Fibroblast of the conjunctiva (primary cell): Measurements from ENCODE around the gene NMNAT3.
A peak's percentile ranks its signal among the peaks of the same experiment; 100 is the strongest.

ENCODE experiments used
- DNase-seq: peaks from one replicate; pipeline ENCODE4 v3.0.0-alpha.2; 2010; ENCODE audit warnings: low read depth

Gene NMNAT3

GRCh38 chr3:139577909-139578308 lies 99.9 kb downstream of the NMNAT3 start:
- DNase-seq = no peak

GRCh38 chr3:139577346-139577745 lies 100.4 kb downstream of the NMNAT3 start:
- no peak for DNase-seq

DNA sequence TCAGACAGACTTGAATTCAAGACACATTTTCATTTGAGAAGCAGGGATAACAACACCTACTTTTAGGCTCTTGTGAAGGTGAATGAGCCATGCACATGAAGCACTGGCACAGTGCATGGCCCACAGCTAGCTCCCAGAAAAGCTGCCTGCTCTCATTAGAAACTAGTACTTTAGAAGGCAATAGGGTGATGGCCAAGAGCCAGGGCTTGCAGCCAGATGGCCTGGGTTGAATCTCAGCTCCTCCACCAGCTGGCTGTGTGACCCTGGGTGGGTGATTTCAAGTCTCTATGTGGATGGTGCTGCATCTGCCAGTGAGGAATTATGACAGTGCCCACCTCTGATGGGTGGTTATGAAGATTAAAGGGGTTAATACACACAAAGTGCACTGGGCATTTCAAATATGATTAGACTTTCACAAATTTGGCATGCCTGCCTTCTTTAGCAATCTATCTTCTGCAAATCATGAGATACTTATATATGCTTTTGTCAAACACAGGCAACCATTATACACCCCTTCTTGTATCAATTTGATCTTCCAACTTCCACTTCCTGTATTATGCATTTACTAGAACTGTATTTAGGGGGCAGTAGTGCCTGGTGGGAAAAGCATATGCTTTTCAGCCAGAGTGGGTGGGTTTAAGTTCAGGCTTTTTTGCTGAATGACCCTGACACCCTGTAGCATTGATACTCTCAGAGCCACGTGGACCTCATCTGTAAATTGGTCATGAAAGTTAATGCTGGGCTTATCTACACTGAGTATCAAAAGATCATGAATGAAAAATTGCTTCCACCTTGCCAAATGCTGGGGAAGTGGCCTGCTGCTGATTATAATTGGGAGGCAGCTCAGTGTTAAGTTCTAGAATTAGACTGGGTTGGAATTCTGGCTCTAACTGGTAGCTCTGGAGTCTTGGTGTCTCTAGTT lies 103.5 kb downstream of the NMNAT3 start:
- DNase-seq = no peak

GRCh38 chr3:139572847-139573672 lies 104.7 kb downstream of the NMNAT3 start:
- DNase-seq = no peak

DNA sequence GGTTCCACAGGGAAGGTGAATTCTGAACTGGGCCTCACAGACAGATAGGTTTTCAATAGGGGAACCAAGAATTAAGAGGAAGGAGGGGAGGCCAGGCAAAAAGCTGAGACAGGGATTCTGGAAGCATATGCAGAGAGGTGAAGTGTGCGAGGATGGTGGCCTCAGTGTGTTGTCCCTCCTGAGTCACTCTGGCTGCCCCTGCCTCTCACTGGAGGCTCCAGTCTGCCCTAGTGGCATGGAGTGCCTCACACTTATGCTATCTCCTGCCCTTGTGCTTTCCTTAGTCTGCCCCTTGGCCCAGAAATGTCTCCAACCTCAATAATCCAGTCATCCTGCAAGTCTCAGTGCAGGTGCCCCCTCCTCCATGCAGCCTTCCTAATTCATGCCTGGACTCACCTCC lies 106.1 kb downstream of the NMNAT3 start:
- DNase-seq = no peak

- no peak for DNase-seq
Observed at GRCh38 chr3:139564294-139564861, 113.4 kb downstream of the NMNAT3 start.

DNA sequence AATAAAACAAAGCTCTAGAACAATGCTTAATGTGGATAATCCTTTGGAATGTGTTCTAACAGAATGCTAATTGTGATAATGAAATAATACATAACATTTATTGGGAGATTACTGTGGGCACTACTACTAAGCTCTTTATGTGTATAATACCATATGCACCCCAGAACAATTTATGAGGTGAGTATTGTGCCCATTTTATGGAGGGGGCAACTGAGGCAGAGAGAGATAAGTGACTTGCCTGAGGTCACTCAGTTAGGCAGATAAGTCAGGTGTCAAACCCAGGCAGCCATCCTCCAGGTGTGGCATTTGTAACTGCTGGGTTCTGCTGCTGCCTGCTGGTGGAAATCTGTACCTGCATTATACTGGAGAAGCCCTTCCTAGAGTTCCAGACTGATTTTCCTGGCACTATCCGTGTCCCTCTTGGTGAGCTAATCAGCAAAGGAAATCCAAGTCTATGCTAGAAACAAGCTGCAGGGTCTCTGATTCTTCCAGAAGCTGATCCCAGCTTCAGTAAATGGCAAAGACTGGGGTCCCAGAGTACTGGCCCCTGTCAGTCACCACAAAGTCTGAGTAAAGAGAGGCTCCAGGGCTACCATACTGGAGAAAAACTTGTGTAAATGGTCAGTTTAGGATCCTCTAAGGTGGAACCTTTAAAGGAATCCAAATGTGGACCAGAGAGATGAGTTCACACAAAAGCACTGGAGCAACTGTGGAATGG lies 115.7 kb downstream of the NMNAT3 start:
- DNase-seq = peak; percentile 4

DNA sequence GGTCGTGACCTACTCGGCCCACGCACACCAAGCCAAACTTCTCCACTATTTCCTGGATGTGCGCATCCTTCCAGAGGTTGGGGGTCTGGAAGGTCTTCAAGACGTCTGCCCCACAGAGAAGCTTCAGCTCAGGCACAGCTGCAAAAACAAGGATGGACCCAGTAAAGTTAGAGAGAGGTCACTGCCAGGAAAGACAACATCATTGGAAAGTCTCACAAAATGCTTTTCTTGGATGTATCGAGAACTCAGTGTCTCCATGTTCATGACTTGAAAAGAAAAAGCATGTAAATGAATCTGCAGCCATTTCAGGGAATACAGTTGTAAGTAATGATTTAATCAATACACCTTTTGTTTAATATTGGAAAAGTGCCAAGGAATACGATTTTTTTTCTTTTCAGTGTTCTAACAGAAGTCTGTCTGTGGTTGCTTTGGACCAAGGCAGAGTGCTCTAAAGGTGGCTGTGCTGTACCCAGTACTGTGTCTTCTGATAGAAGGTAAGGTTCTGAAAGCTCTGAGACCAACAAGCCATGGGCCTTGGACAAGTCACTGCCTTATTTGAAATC lies 116.4 kb downstream of the NMNAT3 start:
- DNase-seq = no peak

DNA sequence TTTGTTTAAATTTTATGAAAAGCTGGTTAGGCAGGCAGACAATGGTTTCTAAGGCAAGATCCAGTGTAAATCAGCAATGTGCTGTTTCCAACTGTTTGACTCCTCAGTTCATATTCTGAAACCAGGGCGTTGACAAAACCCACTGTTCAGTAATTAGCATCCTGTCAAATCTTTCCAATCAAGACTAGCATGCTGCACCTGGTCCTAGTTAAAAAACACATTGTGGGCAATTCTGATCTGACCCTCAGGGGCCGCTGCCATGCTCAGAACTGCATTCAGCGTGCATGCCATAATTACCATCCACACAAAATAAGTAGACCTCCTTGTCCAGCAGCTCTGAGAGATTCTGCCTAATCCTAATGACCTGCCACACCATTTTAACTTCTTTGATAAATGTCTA lies 117.4 kb downstream of the NMNAT3 start:
- DNase-seq = no peak

- DNase-seq = peak; percentile 8
Observed at GRCh38 chr3:139559541-139559940, 118.2 kb downstream of the NMNAT3 start.

DNA sequence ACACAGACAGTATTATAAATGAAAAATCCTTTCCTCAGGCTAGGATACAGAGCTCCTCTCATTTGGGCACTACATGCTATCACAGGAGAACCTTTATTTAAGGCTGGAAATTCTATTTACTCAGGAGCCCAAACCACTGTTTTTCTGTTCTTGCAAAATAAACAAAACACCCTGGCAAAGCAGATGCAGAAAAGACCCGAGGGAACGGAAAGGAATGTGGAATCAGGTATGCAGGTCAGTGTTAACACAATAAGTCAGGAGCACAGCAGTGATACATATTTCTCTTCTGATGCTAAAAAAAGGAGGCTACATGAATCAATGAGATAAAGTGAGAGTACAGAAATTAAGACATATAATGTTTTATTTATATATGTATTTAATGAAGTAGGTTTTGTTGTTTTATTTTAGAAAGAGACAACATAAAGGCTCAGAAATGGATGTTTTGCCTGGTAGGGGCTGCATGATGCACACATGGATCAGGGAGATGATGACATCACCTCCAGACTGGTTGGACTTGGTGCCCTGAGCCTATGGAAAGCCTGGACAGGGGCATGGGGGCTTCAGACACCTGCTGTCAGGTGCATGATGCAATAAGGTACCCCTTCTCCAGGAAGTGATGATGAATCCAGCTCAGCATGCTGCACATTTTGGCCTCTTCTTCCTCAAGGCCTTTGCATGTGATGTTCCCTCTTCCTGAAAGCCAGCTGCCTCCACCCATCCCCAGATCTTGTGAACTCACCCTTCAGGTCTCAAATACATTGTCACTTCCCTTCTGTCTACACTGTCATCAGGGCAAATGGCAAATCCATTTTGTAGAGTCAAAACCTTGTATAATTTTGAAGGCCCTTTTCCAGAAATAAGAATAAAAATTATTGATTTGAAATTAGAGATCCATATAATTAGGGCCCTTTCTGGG lies 119.2 kb downstream of the NMNAT3 start:
- DNase-seq = no peak

DNA sequence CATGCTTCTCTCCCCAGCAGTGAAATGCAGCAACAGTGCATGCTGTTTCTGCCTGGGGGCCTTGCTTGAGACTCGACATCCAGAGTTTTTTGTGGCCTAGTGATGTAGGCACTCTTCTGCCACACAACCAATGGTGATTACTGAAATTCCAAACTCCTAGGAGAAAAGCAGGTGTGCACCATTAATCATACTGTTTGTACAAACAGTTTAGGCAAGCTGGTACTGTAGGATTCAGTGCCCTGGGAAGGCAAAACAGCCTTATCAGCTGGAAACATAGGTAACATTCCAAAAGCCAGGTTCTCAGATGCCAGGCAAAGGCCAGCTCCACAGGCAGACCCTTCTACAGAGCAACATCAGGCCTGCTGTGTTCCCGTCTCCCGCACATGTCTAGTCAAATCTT lies 120.7 kb downstream of the NMNAT3 start:
- no peak for DNase-seq

- DNase-seq = peak; percentile 53
Observed at GRCh38 chr3:139555249-139555648, 122.5 kb downstream of the NMNAT3 start.

DNA sequence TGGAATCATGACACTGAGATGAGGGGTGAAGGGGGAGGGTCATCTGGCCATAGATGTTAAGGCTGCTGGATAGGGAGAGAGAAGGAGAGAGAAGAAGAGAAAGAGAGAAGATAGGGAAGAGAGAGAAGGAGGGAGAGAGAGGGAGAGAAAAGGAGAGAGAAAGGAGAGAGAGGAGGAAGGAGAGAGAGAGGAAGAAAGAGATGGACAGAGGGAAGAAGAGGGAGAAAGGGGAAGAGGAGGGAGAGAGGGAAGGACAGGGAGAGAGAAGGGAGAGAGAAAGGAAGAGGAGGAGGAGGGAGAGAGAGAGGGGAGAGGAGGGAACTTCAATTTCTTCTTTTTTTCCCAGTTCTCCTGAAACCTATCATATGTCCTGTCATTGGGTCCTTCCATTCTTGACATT lies 123.1 kb downstream of the NMNAT3 start:
- no peak for DNase-seq

DNA sequence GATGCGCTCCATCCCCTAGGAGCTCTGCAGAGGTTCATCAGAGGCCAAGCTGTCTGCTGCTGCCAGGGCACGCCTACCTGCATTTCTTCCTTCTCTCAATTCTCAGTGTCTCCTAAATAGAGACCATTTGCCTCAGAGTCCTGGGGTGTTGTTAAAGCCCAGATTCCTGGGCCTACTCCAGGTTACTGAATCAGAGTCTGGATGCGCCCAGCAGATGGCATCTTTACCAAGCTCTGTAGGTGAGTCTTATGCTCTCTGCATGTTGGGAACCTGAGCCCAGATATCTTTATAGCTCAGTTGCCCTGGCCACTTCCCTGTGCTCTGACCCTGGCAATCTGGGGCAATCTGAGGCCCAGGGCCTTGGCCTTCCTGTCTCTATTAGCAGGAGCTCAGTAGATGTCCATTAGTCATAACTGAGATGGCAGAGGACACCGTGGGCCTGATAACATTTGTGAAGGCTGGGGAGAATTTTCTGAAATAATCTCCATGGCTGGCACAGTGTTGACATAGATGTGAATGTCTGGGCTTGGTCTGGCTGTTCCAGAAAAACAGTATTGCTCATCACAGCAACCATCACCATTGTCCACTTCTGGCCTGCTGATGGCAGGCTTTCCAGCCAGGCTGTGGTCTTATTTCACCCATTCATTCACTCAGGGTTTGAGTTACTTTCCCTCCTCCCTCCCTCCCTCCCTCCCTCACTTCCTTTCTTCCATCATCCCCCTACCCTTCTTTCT lies 125.0 kb downstream of the NMNAT3 start:
- DNase-seq = no peak

DNA sequence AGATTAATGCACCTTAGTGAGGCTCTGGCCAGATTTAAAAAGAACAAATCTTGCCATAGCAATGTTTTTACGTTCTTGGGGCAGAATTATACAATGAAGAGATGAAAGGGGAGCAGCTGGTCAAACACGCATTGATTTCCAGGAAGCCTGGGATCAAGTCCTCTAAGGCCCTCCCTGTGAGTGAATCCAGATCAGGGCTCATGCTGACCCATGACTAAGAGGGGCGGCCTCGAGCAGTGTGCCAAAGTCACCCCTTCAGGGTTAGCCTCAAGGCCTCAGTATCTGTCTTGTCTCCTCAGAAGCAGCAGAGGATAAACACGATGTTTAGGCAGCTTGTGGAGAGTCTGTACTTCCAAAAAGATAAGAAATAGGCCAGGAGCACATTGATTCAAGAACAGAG lies 129.0 kb downstream of the NMNAT3 start:
- DNase-seq = no peak

DNA sequence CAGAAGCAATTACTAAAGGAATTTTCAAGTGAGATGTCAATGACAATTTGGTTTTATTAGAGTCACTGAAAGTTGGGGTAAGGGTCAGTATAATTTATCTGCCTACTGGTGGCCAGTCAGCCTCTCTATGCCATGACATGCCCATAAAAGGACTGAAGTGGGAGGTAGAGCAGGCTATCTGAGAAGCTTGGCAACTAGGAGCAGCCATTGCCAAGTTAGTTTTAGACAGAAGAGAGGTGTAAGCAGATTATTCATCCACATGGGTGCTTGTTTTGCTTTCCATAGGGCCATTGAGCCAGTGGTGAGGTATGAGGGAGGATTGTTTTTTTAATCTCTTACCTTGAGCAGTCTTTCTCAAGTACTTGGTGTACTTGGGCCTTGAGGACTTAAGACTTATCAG lies 130.1 kb downstream of the NMNAT3 start:
- DNase-seq = no peak

GRCh38 chr3:139546772-139547171 lies 131.0 kb downstream of the NMNAT3 start:
- DNase-seq = no peak

- no peak for DNase-seq
Observed at GRCh38 chr3:139541532-139542288, 136.1 kb downstream of the NMNAT3 start.
